Activated B cell treated with CpG ODN at 0.5 μM for 24 hours (primary cell): Measurements from ENCODE around the gene NCK2. TPM values are rescaled to one million over a fixed set of nuclear protein-coding genes. Genes with fewer than 3 reads are reported as not detected.
A peak's percentile ranks its signal among the peaks of the same experiment; 100 is the strongest.

ENCODE experiments used
- ATAC-seq: fragments of 200-7000 bp; cut with Tn5 transposase; one replicate; pipeline ENCODE4 v1.10.0; 2021; ENCODE audit warnings: low read depth, mild to moderate bottlenecking, moderate library complexity
- CTCF ChIA-PET: fragments of 350-600 bp; sonication (Branson Sonifier 250); formaldehyde crosslinking; loops from one replicate; lab custom pipeline; 2021; ENCODE audit warnings: antibody characterized with exemption; lab: Charles Lee
- POLR2A ChIA-PET: fragments of 350-600 bp; sonication (Branson Sonifier 250); formaldehyde crosslinking; loops from one replicate; lab custom pipeline; 2021; ENCODE audit warnings: antibody characterized with exemption; lab: Charles Lee
- DNase-seq: peaks from one replicate; pipeline ENCODE4 v3.0.0; 2022
- H3K27ac Mint-ChIP-seq: one replicate; pipeline ENCODE4 v1.8.0; 2020; ENCODE audit warnings: mixed read lengths
- H3K27me3 Mint-ChIP-seq: one replicate; pipeline ENCODE4 v1.8.0; 2021; ENCODE audit warnings: mixed read lengths
- H3K36me3 Mint-ChIP-seq: one replicate; pipeline ENCODE4 v1.8.0; 2021; ENCODE audit warnings: low read depth, mixed read lengths
- H3K4me1 Mint-ChIP-seq: one replicate; pipeline ENCODE4 v1.8.0; 2021; ENCODE audit warnings: mixed read lengths
- H3K4me3 Mint-ChIP-seq: one replicate; pipeline ENCODE4 v1.8.0; 2020; ENCODE audit warnings: mild to moderate bottlenecking, mixed read lengths
- H3K9me3 Mint-ChIP-seq: one replicate; pipeline ENCODE4 v1.8.0; 2020; ENCODE audit warnings: mixed read lengths
- intact Hi-C: fragments of 100-400 bp; cut with micrococcal nuclease; formaldehyde crosslinking; loops from one replicate; pipeline ENCODE4 v1.15.1; 2024
- total RNA-seq: library from RNA; stranded (reverse); gene quantifications from 2 replicates; pipeline ENCODE4 v1.2.3, GENCODE V29; 2022
- TF ChIP-seq, protein P1 (sequence below): fragments of 200-600 bp; IDR thresholded peaks from one replicate; pipeline ENCODE4 v1.8.0; 2022; ENCODE audit warnings: antibody characterized with exemption, mild to moderate bottlenecking

NCK2 gene
- total RNA-seq, 1 donor from 2014 or later: 53.4 TPM

DNA sequence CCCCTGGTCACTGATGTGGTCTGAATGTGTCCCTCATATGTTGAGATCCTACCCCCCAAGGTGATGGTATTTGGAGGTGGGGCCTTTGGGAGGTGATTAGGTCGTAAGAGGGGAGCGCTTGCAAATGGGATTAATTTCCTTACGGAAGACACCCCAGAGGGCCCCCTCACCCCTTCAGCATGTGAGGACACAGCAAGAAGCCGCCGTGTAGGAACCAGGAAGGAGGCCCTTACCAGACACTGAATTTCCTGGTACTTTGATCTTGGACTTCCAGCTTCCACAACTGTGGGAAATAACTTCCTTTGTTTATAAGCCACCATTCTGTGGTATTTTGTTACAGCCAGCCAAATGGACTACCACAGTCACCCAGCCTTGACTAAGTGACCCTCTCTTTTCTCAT lies 35.9 kb downstream of the NCK2 start:
- no peak overlapping the region for H3K4me3 Mint-ChIP-seq
- intact Hi-C loops: no loop called here

DNA sequence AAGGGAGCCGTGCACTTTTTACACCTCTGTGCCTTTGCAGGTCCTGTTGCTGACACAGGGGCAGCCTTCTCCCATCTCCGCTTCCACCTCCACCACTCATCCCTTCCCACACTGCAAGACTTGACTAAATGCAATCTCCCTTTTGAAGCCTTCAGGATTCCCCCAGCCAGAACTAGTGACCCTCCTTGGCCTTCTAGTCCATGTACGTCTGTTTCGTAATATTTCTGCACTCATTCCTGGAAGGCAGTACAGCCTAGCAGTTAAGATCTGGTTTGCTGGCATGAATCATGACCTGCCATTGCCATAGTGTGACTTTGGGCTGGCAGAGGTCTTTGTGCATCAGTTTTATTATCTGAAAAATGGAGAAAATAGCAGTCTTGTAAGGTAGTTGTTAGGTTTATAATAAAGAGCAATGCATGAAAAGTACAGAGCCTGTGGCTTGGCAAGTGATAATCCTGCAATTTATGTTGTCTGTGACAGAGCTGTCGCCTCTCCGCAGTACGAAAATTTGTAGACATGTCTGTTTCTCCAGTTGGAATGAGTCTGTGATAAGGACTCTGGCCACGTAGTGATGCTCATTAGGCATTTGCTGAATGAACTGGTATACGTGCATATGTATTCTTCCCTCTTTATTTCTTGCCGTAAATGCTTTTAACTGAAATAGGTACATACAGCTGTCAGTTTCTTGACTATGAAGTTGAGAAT lies 36.7 kb downstream of the NCK2 start:
- TF ChIP-seq, protein P1, sequence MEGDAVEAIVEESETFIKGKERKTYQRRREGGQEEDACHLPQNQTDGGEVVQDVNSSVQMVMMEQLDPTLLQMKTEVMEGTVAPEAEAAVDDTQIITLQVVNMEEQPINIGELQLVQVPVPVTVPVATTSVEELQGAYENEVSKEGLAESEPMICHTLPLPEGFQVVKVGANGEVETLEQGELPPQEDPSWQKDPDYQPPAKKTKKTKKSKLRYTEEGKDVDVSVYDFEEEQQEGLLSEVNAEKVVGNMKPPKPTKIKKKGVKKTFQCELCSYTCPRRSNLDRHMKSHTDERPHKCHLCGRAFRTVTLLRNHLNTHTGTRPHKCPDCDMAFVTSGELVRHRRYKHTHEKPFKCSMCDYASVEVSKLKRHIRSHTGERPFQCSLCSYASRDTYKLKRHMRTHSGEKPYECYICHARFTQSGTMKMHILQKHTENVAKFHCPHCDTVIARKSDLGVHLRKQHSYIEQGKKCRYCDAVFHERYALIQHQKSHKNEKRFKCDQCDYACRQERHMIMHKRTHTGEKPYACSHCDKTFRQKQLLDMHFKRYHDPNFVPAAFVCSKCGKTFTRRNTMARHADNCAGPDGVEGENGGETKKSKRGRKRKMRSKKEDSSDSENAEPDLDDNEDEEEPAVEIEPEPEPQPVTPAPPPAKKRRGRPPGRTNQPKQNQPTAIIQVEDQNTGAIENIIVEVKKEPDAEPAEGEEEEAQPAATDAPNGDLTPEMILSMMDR: no peak
- no peaks in the 10 kb centered on the region for H3K9me3 Mint-ChIP-seq
- peaks cover 82% of the 10 kb centered on the region for H3K4me1 Mint-ChIP-seq
- DNase-seq: no peak
- peaks cover 16% of the 10 kb centered on the region for H3K36me3 Mint-ChIP-seq
- no peaks in the 10 kb centered on the region for H3K27me3 Mint-ChIP-seq
- intact Hi-C loops: no loop called here
- CTCF ChIA-PET: interaction anchor here (1.6 kb wide), 1 partner anchor 28 kb away, joined by 3 read pairs; no protein-coding TSS in a partner anchor
- POLR2A ChIA-PET: no interaction called here
- no peak overlapping the region for H3K4me3 Mint-ChIP-seq
- ATAC-seq: no peak
- peak overlapping the region; percentile 57 for H3K27ac Mint-ChIP-seq

More for the DNA sequence above, 35.9 kb downstream of the NCK2 start:
- CTCF ChIA-PET: no interaction called here
- Mint-ChIP-seq H3K27me3 (no peaks in the 10 kb centered on the region), H3K36me3 (peaks cover 14% of the 10 kb centered on the region), H3K9me3 (no peaks in the 10 kb centered on the region), H3K27ac (peak overlapping the region; percentile 57), H3K4me1 (peaks cover 83% of the 10 kb centered on the region)
- POLR2A ChIA-PET: no interaction called here
- no peak for ATAC-seq
- TF ChIP-seq, protein P1: no peak
- DNase-seq: no peak

- H3K27ac Mint-ChIP-seq: peak overlapping the region; percentile 6
- TF ChIP-seq, protein P1: no peak
- no peaks in the 10 kb centered on the region for H3K9me3 Mint-ChIP-seq
- no peak for DNase-seq
- no peak for ATAC-seq
- ChIA-PET CTCF (interaction anchor here (1.2 to 1.6 kb wide), 3 partner anchors 29 to 325 kb away, joined by 3 to 4 read pairs (median 3); no protein-coding TSS in a partner anchor), POLR2A (no interaction called here)
- H3K27me3 Mint-ChIP-seq: no peaks in the 10 kb centered on the region
- H3K4me1 Mint-ChIP-seq: peaks cover 82% of the 10 kb centered on the region
- peaks cover 16% of the 10 kb centered on the region for H3K36me3 Mint-ChIP-seq
- H3K4me3 Mint-ChIP-seq: no peak overlapping the region
- intact Hi-C loops: no loop called here
Measured at GRCh38 chr2:105782123-105782522, 37.4 kb downstream of the NCK2 start.

DNA sequence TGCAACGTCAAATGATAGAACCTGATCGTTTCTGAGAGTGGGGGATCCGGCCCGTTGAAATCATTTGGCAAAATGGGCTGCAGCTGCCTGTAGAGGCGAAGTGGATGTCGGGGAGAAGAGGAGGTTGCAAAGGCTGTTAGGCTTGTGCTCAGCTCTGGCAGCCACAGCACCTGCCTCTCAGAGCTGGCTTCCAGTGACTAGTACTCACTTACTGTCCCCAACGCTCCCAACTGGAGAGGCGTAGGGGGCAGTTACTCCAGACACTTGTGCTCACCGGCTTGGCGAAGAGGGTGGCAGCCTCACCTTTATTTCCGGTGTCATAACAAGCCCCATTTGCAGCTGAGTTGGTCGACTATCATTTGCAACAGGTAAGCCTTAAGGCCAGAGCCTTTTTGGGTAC lies 37.9 kb downstream of the NCK2 start:
- Mint-ChIP-seq H3K27me3 (no peaks in the 10 kb centered on the region), H3K4me1 (peaks cover 82% of the 10 kb centered on the region), H3K9me3 (no peaks in the 10 kb centered on the region), H3K4me3 (no peak overlapping the region), H3K27ac (peak overlapping the region; percentile 6), H3K36me3 (peaks cover 16% of the 10 kb centered on the region)
- ATAC-seq (no peak), DNase-seq (no peak)
- TF ChIP-seq, protein P1: no peak
- ChIA-PET CTCF (interaction anchor here (1.2 to 1.6 kb wide), 4 partner anchors 30 to 325 kb away, joined by 3 to 5 read pairs (median 4); no protein-coding TSS in a partner anchor), POLR2A (no interaction called here)
- intact Hi-C loops: no loop called here

DNA sequence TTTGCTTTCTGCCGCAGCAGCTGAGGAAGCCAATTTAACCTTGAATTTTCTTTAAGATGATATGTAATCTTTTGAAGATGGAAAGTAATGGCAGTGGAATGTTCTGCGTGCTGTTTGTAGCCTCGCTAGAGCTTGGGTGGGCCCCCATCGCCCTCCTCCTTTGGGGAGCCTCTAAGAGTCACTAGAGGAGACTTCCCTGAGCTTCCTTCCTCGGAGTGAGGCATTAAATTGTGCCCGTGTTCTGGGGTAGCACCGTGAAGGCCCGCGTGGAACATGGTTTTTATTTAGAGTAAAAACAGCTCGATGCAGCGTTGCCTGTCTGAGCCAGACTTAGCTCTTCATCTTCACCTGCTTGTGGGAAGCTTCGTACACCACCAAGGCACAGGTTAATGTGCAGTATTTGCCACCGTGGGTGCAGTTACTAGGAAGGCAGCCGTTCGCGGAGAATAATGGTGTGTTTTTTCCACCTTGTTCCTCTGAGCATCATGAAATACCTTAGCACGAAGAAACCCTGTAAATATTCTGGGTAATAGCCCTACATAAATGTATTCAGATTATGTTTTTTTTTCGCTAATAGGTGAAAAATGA lies 38.5 kb downstream of the NCK2 start:
- TF ChIP-seq, protein P1: no peak
- no peaks in the 10 kb centered on the region for H3K27me3 Mint-ChIP-seq
- DNase-seq (no peak), ATAC-seq (no peak)
- H3K9me3 Mint-ChIP-seq: no peaks in the 10 kb centered on the region
- peaks cover 82% of the 10 kb centered on the region for H3K4me1 Mint-ChIP-seq
- ChIA-PET CTCF (interaction anchor here (1.2 to 1.4 kb wide), 3 partner anchors 34 to 324 kb away, joined by 3 to 5 read pairs (median 4); no protein-coding TSS in a partner anchor), POLR2A (no interaction called here)
- intact Hi-C loops: no loop called here
- peaks cover 19% of the 10 kb centered on the region for H3K36me3 Mint-ChIP-seq
- H3K27ac Mint-ChIP-seq: no peak overlapping the region
- no peak overlapping the region for H3K4me3 Mint-ChIP-seq
